Fibroblast of lung (primary cell): Measurements from ENCODE around the gene CRYBA4. TPM values are rescaled to one million over a fixed set of nuclear protein-coding genes. Genes with fewer than 3 reads are reported as not detected.

Experiments
- DNase-seq, 2 donors: peaks; one replicate each; pipeline versions ENCODE4 v3.0.0 to v3.0.0-alpha.2; 2010; ENCODE audit warnings: low read depth in 2 of 2
- H2AFZ ChIP-seq: 2 replicates; pipeline ENCODE4 v1.5.1; 2012; ENCODE audit warnings: low read length, control low read depth, inconsistent platforms
- H3K27ac ChIP-seq: 2 replicates; pipeline ENCODE4 v1.5.1; 2011; ENCODE audit warnings: low read length, control low read depth; ENCODE audit not compliant: insufficient read depth
- H3K27me3 ChIP-seq: 2 replicates; pipeline ENCODE4 v1.5.1; 2011; ENCODE audit warnings: mild to moderate bottlenecking, low read length; ENCODE audit not compliant: control insufficient read depth, insufficient read depth
- H3K36me3 ChIP-seq: 2 replicates; pipeline ENCODE4 v1.5.1; 2011; ENCODE audit warnings: low read length; ENCODE audit not compliant: control insufficient read depth, insufficient read depth
- H3K4me1 ChIP-seq: 2 replicates; pipeline ENCODE4 v1.5.1; 2011; ENCODE audit warnings: low read length; ENCODE audit not compliant: control insufficient read depth, insufficient read depth; ENCODE audit errors: extremely low read depth
- H3K4me2 ChIP-seq: 2 replicates; pipeline ENCODE4 v1.5.1; 2011; ENCODE audit warnings: low read length, control low read depth; ENCODE audit not compliant: insufficient read depth; ENCODE audit errors: extremely low read depth
- H3K4me3 ChIP-seq, 4 experiments: fragments of 200-600 bp in 1 of 4; sonication (generic) in 1 of 4; replicated peaks in 1 of 4; 2 replicates each; pipeline ENCODE4 v1.5.1; 2011 to 2016; ENCODE audit warnings: low read length in 4 of 4, low read depth in 3 of 4, mild to moderate bottlenecking in 3 of 4, control low read depth in 2 of 4, inconsistent platforms in 1 of 4, mixed read lengths in 1 of 4; ENCODE audit not compliant: insufficient read depth in 1 of 4; ENCODE audit errors: control extremely low read depth in 1 of 4
- H3K79me2 ChIP-seq: 2 replicates; pipeline ENCODE4 v1.5.1; 2012; ENCODE audit warnings: mild to moderate bottlenecking, low read length, inconsistent platforms; ENCODE audit not compliant: control insufficient read depth, insufficient read depth
- H3K9ac ChIP-seq: 2 replicates; pipeline ENCODE4 v1.5.1; 2011; ENCODE audit warnings: mild to moderate bottlenecking, low read length, control low read depth; ENCODE audit not compliant: insufficient read depth
- H3K9me3 ChIP-seq: 2 replicates; pipeline ENCODE4 v1.5.1; 2012; ENCODE audit warnings: low read depth, low read length; ENCODE audit not compliant: control insufficient read depth, insufficient read depth
- H4K20me1 ChIP-seq: 2 replicates; pipeline ENCODE4 v1.5.1; 2011; ENCODE audit warnings: low read length; ENCODE audit not compliant: control insufficient read depth, insufficient read depth; ENCODE audit errors: extremely low read depth
- EZH2 ChIP-seq: IDR thresholded peaks from 2 replicates; pipeline ENCODE4 v1.5.1; 2012; ENCODE audit warnings: low read length, control low read depth, mild to moderate bottlenecking; ENCODE audit errors: missing control alignments
- polyA plus RNA-seq, 2 donors: library from polyadenylated mRNA; depleted of rRNA in 1 of 2; stranded (reverse) in 1 of 2; unstranded in 1 of 2; fragments of >200 nt; gene quantifications; 2 replicates each; pipeline ENCODE4 v1.2.1, GENCODE V29; 2011 to 2012; ENCODE audit warnings: missing spikeins in 1 of 2
- total RNA-seq: library from RNA; depleted of rRNA; stranded (reverse); fragments of >200 nt; gene quantifications from 2 replicates; pipeline ENCODE4 v1.2.1, GENCODE V29; 2014
- TF ChIP-seq, protein P1 (sequence below), 2 donors: IDR thresholded peaks in 1 of 2; conservative IDR thresholded peaks in 1 of 2; 1 replicate in 1 of 2; 2 replicates in 1 of 2; pipeline ENCODE4 v1.5.1; 2011 to 2012; ENCODE audit warnings: low read length in 2 of 2, control low read depth in 1 of 2, inconsistent platforms in 1 of 2, low read depth in 1 of 2, mild to moderate bottlenecking in 1 of 2

CRYBA4 gene
- total and polyA plus RNA-seq, 2 donors (not counting 1 experiment from before 2014, with no cell fraction given) = not detected

DNA sequence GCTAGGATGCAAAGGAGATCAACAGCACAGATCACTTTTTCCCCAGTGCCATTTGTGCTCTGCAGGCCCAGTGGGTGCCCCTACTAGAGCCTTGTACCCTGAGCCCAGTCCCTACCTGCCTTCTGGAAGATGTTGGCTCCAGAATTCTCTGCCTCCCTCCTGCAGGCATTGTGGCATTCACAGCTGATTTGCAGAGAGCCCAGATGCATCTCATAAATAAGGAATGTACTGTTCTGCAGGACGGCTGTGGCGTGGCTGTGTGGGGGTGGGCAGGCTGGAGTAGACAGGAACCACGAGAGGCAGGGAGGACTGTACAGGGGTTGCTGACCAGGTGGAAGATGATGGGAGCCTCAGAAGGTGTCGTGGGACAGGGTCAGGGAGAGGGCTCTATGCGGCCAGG lies 24.4 kb downstream of the CRYBA4 start:
- Histone ChIP-seq H3K79me2 (no peaks in the 10 kb centered on the region), H4K20me1 (no peaks in the 10 kb centered on the region), H3K4me3 (no peak overlapping the region), H3K4me2 (no peak overlapping the region), H3K9ac (no peak overlapping the region), H3K4me1 (no peaks in the 10 kb centered on the region), H3K36me3 (no peaks in the 10 kb centered on the region), H3K27ac (no peak overlapping the region), H3K9me3 (no peaks in the 10 kb centered on the region), H3K27me3 (peaks cover 24% of the 10 kb centered on the region), H2AFZ (no peak overlapping the region)
- peak in 1 of 2 donors; percentile 70 for DNase-seq
- TF ChIP-seq, protein P1, sequence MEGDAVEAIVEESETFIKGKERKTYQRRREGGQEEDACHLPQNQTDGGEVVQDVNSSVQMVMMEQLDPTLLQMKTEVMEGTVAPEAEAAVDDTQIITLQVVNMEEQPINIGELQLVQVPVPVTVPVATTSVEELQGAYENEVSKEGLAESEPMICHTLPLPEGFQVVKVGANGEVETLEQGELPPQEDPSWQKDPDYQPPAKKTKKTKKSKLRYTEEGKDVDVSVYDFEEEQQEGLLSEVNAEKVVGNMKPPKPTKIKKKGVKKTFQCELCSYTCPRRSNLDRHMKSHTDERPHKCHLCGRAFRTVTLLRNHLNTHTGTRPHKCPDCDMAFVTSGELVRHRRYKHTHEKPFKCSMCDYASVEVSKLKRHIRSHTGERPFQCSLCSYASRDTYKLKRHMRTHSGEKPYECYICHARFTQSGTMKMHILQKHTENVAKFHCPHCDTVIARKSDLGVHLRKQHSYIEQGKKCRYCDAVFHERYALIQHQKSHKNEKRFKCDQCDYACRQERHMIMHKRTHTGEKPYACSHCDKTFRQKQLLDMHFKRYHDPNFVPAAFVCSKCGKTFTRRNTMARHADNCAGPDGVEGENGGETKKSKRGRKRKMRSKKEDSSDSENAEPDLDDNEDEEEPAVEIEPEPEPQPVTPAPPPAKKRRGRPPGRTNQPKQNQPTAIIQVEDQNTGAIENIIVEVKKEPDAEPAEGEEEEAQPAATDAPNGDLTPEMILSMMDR (conservative IDR thresholded peaks at IDR 0.05 in 1 of 2, IDR thresholded peaks at IDR 0.05 in 1 of 2; ENCODE audit: low read depth in 1 of 2, low read length in 2 of 2) = no peak
- TF ChIP-seq EZH2 = no peak

DNA sequence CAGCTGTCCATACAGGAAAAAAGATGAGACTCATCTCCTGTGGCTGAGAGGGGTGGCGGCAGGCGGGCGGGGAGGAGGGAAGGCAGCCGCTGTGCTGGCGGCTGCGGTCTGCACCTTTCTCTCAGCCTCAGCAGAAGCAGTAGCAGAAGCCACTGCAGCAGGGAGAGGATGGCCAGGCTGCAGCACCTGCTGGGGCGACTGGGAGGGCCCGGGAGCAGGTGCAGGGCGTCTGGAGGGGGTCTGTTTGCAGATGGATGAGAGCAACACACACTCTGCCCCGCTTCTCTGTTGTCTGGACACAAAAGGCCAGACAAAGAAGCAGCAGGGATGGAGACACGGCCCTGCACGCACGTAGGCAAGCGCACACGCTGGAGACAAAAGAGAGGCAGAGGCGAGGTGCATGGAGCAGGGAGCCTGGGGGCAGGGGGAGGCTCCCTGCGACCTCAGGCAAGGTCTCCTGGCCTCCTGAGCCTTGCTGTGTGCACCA lies 26.3 kb downstream of the CRYBA4 start:
- H3K4me2 ChIP-seq = no peak overlapping the region
- peaks cover 39% of the 10 kb centered on the region for H3K27me3 ChIP-seq
- no peaks in the 10 kb centered on the region for H3K4me1 ChIP-seq
- TF ChIP-seq, protein P1 (conservative IDR thresholded peaks at IDR 0.05 in 1 of 2, IDR thresholded peaks at IDR 0.05 in 1 of 2; ENCODE audit: low read depth in 1 of 2, low read length in 2 of 2) = no peak
- no peak for TF ChIP-seq EZH2
- no peaks in the 10 kb centered on the region for H3K9me3 ChIP-seq
- H3K79me2 ChIP-seq = no peaks in the 10 kb centered on the region
- no peak overlapping the region for H3K9ac ChIP-seq
- no peak overlapping the region for H3K4me3 ChIP-seq
- H4K20me1 ChIP-seq = no peaks in the 10 kb centered on the region
- H3K27ac ChIP-seq = no peak overlapping the region
- DNase-seq = no peak
- no peak overlapping the region for H2AFZ ChIP-seq
- no peaks in the 10 kb centered on the region for H3K36me3 ChIP-seq

DNA sequence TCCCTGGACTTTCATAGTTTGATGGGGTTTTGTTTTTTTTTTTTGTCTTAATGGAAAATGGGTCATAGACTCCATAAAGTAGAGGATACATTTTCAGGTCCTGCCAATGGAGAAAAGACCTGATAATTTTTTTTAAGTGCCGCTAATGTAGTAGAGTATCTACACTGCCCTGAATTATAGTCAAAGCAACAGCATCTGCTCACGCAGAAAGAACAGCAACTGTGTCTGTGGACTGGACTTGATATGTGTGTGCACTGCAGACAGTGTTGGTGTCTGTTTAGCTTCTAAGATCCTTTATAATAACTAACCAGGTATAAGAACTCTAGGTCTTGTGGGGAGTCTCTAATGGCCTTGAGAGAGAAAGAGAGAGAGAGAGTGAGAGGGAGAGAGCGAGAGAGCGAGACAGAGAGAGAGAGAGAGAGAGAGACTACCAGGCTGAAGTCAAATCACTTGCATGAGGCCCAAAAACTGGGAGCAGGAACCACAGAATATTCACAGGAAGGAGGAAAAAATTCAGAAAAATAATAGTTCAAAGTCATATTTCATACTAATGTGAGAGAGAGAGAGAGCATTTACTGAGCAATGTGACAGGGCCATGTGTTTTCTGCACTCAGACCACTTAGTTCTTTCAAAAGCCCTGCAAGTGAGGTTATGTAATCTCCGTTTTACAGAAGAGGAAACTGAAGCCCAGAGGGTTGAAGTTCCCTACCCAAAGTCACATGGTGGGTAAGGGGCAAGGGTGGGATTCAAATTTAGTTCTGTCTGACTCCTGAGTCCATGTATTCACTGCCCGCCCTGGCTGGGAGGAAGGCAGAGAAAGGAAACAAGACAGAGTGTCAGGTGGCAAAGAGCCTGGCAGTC lies 27.0 kb downstream of the CRYBA4 start:
- H3K27ac ChIP-seq = no peak overlapping the region
- peaks cover 39% of the 10 kb centered on the region for H3K27me3 ChIP-seq
- H2AFZ ChIP-seq = no peak overlapping the region
- DNase-seq = no peak
- H3K9ac ChIP-seq = no peak overlapping the region
- no peaks in the 10 kb centered on the region for H3K79me2 ChIP-seq
- no peak overlapping the region for H3K4me2 ChIP-seq
- TF ChIP-seq, protein P1 (conservative IDR thresholded peaks at IDR 0.05 in 1 of 2, IDR thresholded peaks at IDR 0.05 in 1 of 2; ENCODE audit: low read depth in 1 of 2, low read length in 2 of 2) = no peak
- TF ChIP-seq EZH2 = no peak
- H3K9me3 ChIP-seq = no peaks in the 10 kb centered on the region
- no peaks in the 10 kb centered on the region for H4K20me1 ChIP-seq
- no peak overlapping the region for H3K4me3 ChIP-seq
- H3K4me1 ChIP-seq = no peaks in the 10 kb centered on the region
- no peaks in the 10 kb centered on the region for H3K36me3 ChIP-seq
